ENCODE measurements around the gene BCCIP. TPM values are rescaled to one million over a fixed set of nuclear protein-coding genes. Genes with fewer than 3 reads are reported as not detected.

BCCIP gene
- total and polyA plus RNA-seq, 2 of the 8 experiments (the other 6 are each of a cell fraction or from before 2014, with no cell fraction given), result 33.9 to 120 TPM

- TF ChIP-seq, protein P1, sequence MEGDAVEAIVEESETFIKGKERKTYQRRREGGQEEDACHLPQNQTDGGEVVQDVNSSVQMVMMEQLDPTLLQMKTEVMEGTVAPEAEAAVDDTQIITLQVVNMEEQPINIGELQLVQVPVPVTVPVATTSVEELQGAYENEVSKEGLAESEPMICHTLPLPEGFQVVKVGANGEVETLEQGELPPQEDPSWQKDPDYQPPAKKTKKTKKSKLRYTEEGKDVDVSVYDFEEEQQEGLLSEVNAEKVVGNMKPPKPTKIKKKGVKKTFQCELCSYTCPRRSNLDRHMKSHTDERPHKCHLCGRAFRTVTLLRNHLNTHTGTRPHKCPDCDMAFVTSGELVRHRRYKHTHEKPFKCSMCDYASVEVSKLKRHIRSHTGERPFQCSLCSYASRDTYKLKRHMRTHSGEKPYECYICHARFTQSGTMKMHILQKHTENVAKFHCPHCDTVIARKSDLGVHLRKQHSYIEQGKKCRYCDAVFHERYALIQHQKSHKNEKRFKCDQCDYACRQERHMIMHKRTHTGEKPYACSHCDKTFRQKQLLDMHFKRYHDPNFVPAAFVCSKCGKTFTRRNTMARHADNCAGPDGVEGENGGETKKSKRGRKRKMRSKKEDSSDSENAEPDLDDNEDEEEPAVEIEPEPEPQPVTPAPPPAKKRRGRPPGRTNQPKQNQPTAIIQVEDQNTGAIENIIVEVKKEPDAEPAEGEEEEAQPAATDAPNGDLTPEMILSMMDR (IDR thresholded peaks at IDR 0.05; ENCODE audit: control extremely low read depth in 1 of 3, insufficient read depth in 1 of 3, low read depth in 1 of 3, low read length in 3 of 3), result no peak
- TF ChIP-seq, protein P2, sequence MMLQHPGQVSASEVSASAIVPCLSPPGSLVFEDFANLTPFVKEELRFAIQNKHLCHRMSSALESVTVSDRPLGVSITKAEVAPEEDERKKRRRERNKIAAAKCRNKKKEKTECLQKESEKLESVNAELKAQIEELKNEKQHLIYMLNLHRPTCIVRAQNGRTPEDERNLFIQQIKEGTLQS (IDR thresholded peaks at IDR 0.05; ENCODE audit: insufficient read depth, low read depth, low read length), result no peak
- TF ChIP-seq CBX5 (IDR thresholded peaks at IDR 0.05; ENCODE audit: low read depth, low read length) (no peak), TBP (IDR thresholded peaks at IDR 0.05; ENCODE audit: low read depth, low read length) (no peak), ZNF274 (IDR thresholded peaks at IDR 0.05; ENCODE audit: borderline replicate concordance, extremely low read depth, low read length) (no peak), ASH2L (IDR thresholded peaks at IDR 0.05; ENCODE audit: low read length) (no peak), KDM4A (IDR thresholded peaks at IDR 0.05; ENCODE audit: low read depth, low read length, severe bottlenecking) (no peak), CBX8 (IDR thresholded peaks at IDR 0.05; ENCODE audit: borderline replicate concordance, low read depth, low read length) (no peak), TAF1 (IDR thresholded peaks at IDR 0.05; ENCODE audit: low read depth, low read length) (no peak)
These were observed 21.2 kb upstream of the BCCIP start (continued) for GRCh38 chr10:125802131-125802530.

All from H1 (cell line).